Measurements from ENCODE around the gene TMX1. TPM values are rescaled to one million over a fixed set of nuclear protein-coding genes. Genes with fewer than 3 reads are reported as not detected.

The TMX1 gene
- total RNA-seq, 2 donors from 2014 or later, result 23.2 to 29.1 TPM

GRCh38 chr14:51304941-51305340 lies 64.9 kb downstream of the TMX1 start:
- intact Hi-C loops (cut with DNase I), result no loop called here
- H3K27me3 ChIP-seq (replicated peaks; ENCODE audit: insufficient read depth), result no peaks in the 10 kb centered on the region
- WGBS, result 20% methylated on average over 4 of the region's 4 CpGs
- no peaks in the 10 kb centered on the region for H3K9me3 ChIP-seq
- H3K36me3 ChIP-seq, result no peaks in the 10 kb centered on the region
- TF ChIP-seq POLR2AphosphoS5 (IDR thresholded peaks at IDR 0.05) (no peak), POLR2A (IDR thresholded peaks at IDR 0.05) (no peak), CTCF (IDR thresholded peaks at IDR 0.05) (no peak)
- peak overlapping the region in 1 of 2 donors; percentile 20 for H3K27ac ChIP-seq
- no peaks in the 10 kb centered on the region for H3K4me1 ChIP-seq (replicated peaks)
- no peak overlapping the region for H3K4me3 ChIP-seq
- DNase-seq (ENCODE audit: low spot score), result no peak

DNA sequence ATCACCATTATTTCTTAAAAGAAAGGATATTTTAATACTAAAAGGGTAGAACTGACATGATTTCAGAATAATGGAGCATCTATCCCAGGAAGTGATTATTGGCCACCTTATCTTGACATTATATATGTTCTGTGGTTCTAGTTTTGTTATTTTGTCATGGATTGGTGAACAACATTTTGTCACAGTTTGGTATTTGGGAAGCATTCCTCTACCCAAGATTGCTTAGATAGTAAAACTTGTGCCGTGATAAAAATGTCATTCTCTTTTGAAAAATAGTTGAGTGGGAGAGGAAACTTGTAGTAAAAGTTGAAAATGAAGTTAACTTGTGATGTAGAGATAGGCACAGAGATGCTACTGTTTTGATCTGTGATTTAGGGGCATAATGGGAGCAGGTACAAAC lies 65.7 kb downstream of the TMX1 start:
- DNase-seq (ENCODE audit: low spot score), result no peak
- no peak for TF ChIP-seq CTCF (IDR thresholded peaks at IDR 0.05)
- TF ChIP-seq POLR2AphosphoS5 (IDR thresholded peaks at IDR 0.05), result no peak
- Histone ChIP-seq H3K36me3 (no peaks in the 10 kb centered on the region), H3K9me3 (no peaks in the 10 kb centered on the region), H3K27me3 (replicated peaks; ENCODE audit: insufficient read depth) (no peaks in the 10 kb centered on the region), H3K4me3 (no peak overlapping the region), H3K4me1 (replicated peaks) (no peaks in the 10 kb centered on the region), H3K27ac (no peak overlapping the region)
- WGBS, result 17% methylated on average over 1 of the region's 1 CpG
- intact Hi-C loops (cut with DNase I), result no loop called here

Small RNAs within 50 kb of the gene (small RNA-seq; reads per million reads assigned to genes)
- gene RF00019 (0 reads per million in 2 donors), gene RF00156 (0 reads per million in 2 donors)

Other genes with a start within 250 kb of the TMX1 start
- 1 to 10 TPM in 1 of 2 donors, under 1 TPM in 1; 0.46 to 6.5 TPM for gene TRIM9, start 145.1 kb upstream of the TMX1 start, total RNA-seq